GM23338 (cell line): Measurements from ENCODE around the gene NDOR1. TPM values are rescaled to one million over a fixed set of nuclear protein-coding genes. Genes with fewer than 3 reads are reported as not detected.
A peak's percentile ranks its signal among the peaks of the same experiment; 100 is the strongest.

Experiments used
- ATAC-seq: fragments of 200-7000 bp; cut with Tn5 transposase; 3 replicates; pipeline ENCODE4 v1.9.1; 2020
- DNase-seq: peaks from one replicate; pipeline ENCODE4 v3.0.0-alpha.2; 2015; ENCODE audit warnings: low spot score
- H2AFZ ChIP-seq: fragments of 200-600 bp; sonication (generic); 2 replicates; pipeline ENCODE4 v1.8.0; 2016; ENCODE audit warnings: antibody characterized with exemption, mild to moderate bottlenecking, moderate library complexity
- H3F3A ChIP-seq: fragments of 200-600 bp; sonication (generic); replicated peaks from 2 replicates; pipeline ENCODE4 v1.8.0; 2017; ENCODE audit warnings: antibody characterized with exemption, mixed run types, low read depth
- H3K27ac ChIP-seq: fragments of 200-600 bp; sonication (generic); 2 replicates; pipeline ENCODE4 v1.6.1; 2016; ENCODE audit warnings: low read depth
- H3K27me3 ChIP-seq: fragments of 200-600 bp; sonication (generic); 2 replicates; pipeline ENCODE4 v1.8.0; 2016; ENCODE audit warnings: mild to moderate bottlenecking, mixed run types, moderate library complexity; ENCODE audit not compliant: insufficient read depth
- H3K36me3 ChIP-seq: fragments of 200-600 bp; sonication (generic); 2 replicates; pipeline ENCODE4 v1.8.0; 2016; ENCODE audit warnings: mild to moderate bottlenecking; ENCODE audit not compliant: insufficient read depth
- H3K4me1 ChIP-seq: fragments of 200-600 bp; sonication (generic); 2 replicates; pipeline ENCODE4 v1.8.0; 2016; ENCODE audit warnings: mild to moderate bottlenecking, moderate library complexity; ENCODE audit not compliant: insufficient read depth
- H3K4me2 ChIP-seq: fragments of 200-600 bp; sonication (generic); 2 replicates; pipeline ENCODE4 v1.7.1; 2017; ENCODE audit warnings: mixed run types
- H3K4me3 ChIP-seq: fragments of 200-600 bp; sonication (generic); 2 replicates; pipeline ENCODE4 v1.6.1; 2016; ENCODE audit warnings: mixed run types
- H3K79me2 ChIP-seq: fragments of 200-600 bp; sonication (generic); replicated peaks from 2 replicates; pipeline ENCODE4 v1.8.0; 2017; ENCODE audit warnings: mild to moderate bottlenecking; ENCODE audit not compliant: insufficient read depth
- H3K9me2 ChIP-seq: fragments of 200-600 bp; sonication (generic); 2 replicates; pipeline ENCODE4 v1.8.0; 2017; ENCODE audit not compliant: insufficient read depth
- H4K20me1 ChIP-seq: fragments of 200-600 bp; sonication (generic); replicated peaks from 2 replicates; pipeline ENCODE4 v1.8.0; 2017; ENCODE audit warnings: mild to moderate bottlenecking; ENCODE audit not compliant: insufficient read depth
- H3K27ac Mint-ChIP-seq: 2 replicates; pipeline ENCODE4 v1.8.0; 2020; ENCODE audit warnings: inconsistent platforms, mild to moderate bottlenecking, moderate library complexity, mixed read lengths
- H3K27me3 Mint-ChIP-seq: 3 replicates; pipeline ENCODE4 v1.8.0; 2022; ENCODE audit warnings: low read depth, mild to moderate bottlenecking, moderate library complexity, mixed read lengths, inconsistent platforms; ENCODE audit not compliant: insufficient read depth, poor library complexity
- H3K36me3 Mint-ChIP-seq: 3 replicates; pipeline ENCODE4 v1.8.0; 2021; ENCODE audit warnings: low read depth, mild to moderate bottlenecking, inconsistent platforms, moderate library complexity, mixed read lengths
- H3K4me1 Mint-ChIP-seq: 3 replicates; pipeline ENCODE4 v1.8.0; 2020; ENCODE audit warnings: mild to moderate bottlenecking, inconsistent platforms, mixed read lengths
- H3K4me3 Mint-ChIP-seq: 3 replicates; pipeline ENCODE4 v1.8.0; 2021; ENCODE audit warnings: moderate library complexity, mild to moderate bottlenecking, inconsistent platforms, mixed read lengths
- H3K9me3 Mint-ChIP-seq: 3 replicates; pipeline ENCODE4 v1.8.0; 2020; ENCODE audit warnings: moderate library complexity, mild to moderate bottlenecking, inconsistent platforms, mixed read lengths
- CREB1 ChIP-seq: fragments of 250-450 bp; sonication (Bioruptor Pico); IDR thresholded peaks from 2 replicates; pipeline ENCODE4 v1.5.0; 2020; ENCODE audit warnings: low read depth, mild to moderate bottlenecking, moderate library complexity
- CTCF ChIP-seq, 2 experiments: fragments of 200-600 bp in 1 of 2; sonication (generic) in 1 of 2; conservative IDR thresholded peaks; 2 replicates each; pipeline versions ENCODE4 v1.5.1 to v1.6.1; 2016 to 2017; ENCODE audit warnings: antibody characterized with exemption in 2 of 2, low read depth in 2 of 2, mild to moderate bottlenecking in 2 of 2, moderate library complexity in 1 of 2
- ETS1 ChIP-seq: IDR thresholded peaks from 2 replicates; pipeline ENCODE4 v1.6.1; 2016; ENCODE audit warnings: antibody characterized with exemption
- EZH2 ChIP-seq: fragments of 200-600 bp; sonication (generic); IDR thresholded peaks from one replicate; pipeline ENCODE4 v1.8.0; 2017; ENCODE audit warnings: antibody characterized with exemption, mild to moderate bottlenecking, low read depth; ENCODE audit not compliant: unreplicated experiment
- EZH2phosphoT487 ChIP-seq: fragments of 200-600 bp; sonication (generic); IDR thresholded peaks from one replicate; pipeline ENCODE4 v1.8.1; 2018; ENCODE audit warnings: antibody characterized with exemption; ENCODE audit not compliant: unreplicated experiment
- JUNB ChIP-seq: IDR thresholded peaks from one replicate; pipeline ENCODE4 v1.6.1; 2016; ENCODE audit warnings: antibody characterized with exemption; ENCODE audit not compliant: unreplicated experiment
- NANOG ChIP-seq: IDR thresholded peaks from 2 replicates; pipeline ENCODE4 v1.6.1; 2016; ENCODE audit warnings: antibody characterized with exemption, borderline replicate concordance
- POLR2AphosphoS5 ChIP-seq: IDR thresholded peaks from 2 replicates; pipeline ENCODE4 v1.6.1; 2016; ENCODE audit warnings: antibody characterized with exemption, low read depth
- REST ChIP-seq: IDR thresholded peaks from one replicate; pipeline ENCODE4 v1.6.1; 2018; ENCODE audit warnings: antibody characterized with exemption; ENCODE audit not compliant: unreplicated experiment
- STAT1 ChIP-seq: IDR thresholded peaks from one replicate; pipeline ENCODE4 v1.6.1; 2016; ENCODE audit warnings: antibody characterized with exemption; ENCODE audit not compliant: unreplicated experiment
- ZNF114 ChIP-seq: fragments of 250-450 bp; sonication (Bioruptor Pico); IDR thresholded peaks from 2 replicates; pipeline ENCODE4 v1.5.0; 2020; ENCODE audit warnings: mild to moderate bottlenecking, moderate library complexity
- ZNF331 ChIP-seq: fragments of 250-450 bp; sonication (Bioruptor Pico); IDR thresholded peaks from 2 replicates; pipeline ENCODE4 v1.5.0; 2020; ENCODE audit warnings: low read depth, mild to moderate bottlenecking, moderate library complexity
- ZNF462 ChIP-seq: fragments of 250-450 bp; sonication (Bioruptor Pico); IDR thresholded peaks from 2 replicates; pipeline ENCODE4 v1.5.0; 2020; ENCODE audit warnings: mild to moderate bottlenecking, moderate library complexity
- polyA plus RNA-seq: library from polyadenylated mRNA; unstranded; fragments of >200 nt; fragmentation: Nextera tagmentation; extraction: Ambion mirVana; gene quantifications from 2 replicates; pipeline ENCODE4 v1.2.1, GENCODE V29; 2016
- total RNA-seq: library from RNA; depleted of rRNA; stranded (reverse); fragments of >200 nt; shearing (Covaris generic); gene quantifications from 2 replicates; pipeline ENCODE4 v1.2.3, GENCODE V29; 2014

The NDOR1 gene
- total and polyA plus RNA-seq, 2 experiments from 2014 or later: 19.4 to 38.1 TPM

- Histone ChIP-seq H3K27me3 (peaks cover 1% of the 10 kb centered on the region; the same call in 1 of the 2 replicates), H4K20me1 (no peaks in the 10 kb centered on the region), H2AFZ (no peak overlapping the region), H3K9me2 (no peaks in the 10 kb centered on the region), H3K4me2 (peak overlapping the region; percentile 66; the same call in 1 of the 2 replicates), H3K36me3 (no peaks in the 10 kb centered on the region), H3K79me2 (no peaks in the 10 kb centered on the region), H3K4me3 (no peak overlapping the region), H3K27ac (no peak overlapping the region), H3K4me1 (no peaks in the 10 kb centered on the region; the same call in 1 of the 2 replicates), H3F3A (0 out of 2 replicates have a peak, but pooled peaks cover 6% of the 10 kb centered on the region)
- Mint-ChIP-seq H3K27me3 (peaks cover 3% of the 10 kb centered on the region), H3K36me3 (no peaks in the 10 kb centered on the region), H3K9me3 (no peaks in the 10 kb centered on the region), H3K27ac (no peak overlapping the region), H3K4me1 (peaks cover 2% of the 10 kb centered on the region; the same call in 2 of the 3 replicates), H3K4me3 (no peak overlapping the region)
- no peak for ATAC-seq
- TF ChIP-seq CTCF (conservative IDR thresholded peaks at IDR 0.05; ENCODE audit: low read depth in 2 of 2): no peak
- no peak for TF ChIP-seq ETS1
- TF ChIP-seq POLR2AphosphoS5: no peak
- TF ChIP-seq ZNF462 (CRISPR knock-in tag): no peak
- no peak for TF ChIP-seq ZNF114 (CRISPR knock-in tag)
- no peak for TF ChIP-seq JUNB
- no peak for TF ChIP-seq STAT1
- TF ChIP-seq ZNF331: no peak
- TF ChIP-seq REST: no peak
- no peak for TF ChIP-seq EZH2phosphoT487
- no peak for TF ChIP-seq CREB1 (CRISPR knock-in tag)
- TF ChIP-seq EZH2: no peak
- TF ChIP-seq NANOG: no peak
- no peak for DNase-seq
Observed at GRCh38 chr9:137227853-137228505, 22.5 kb downstream of the NDOR1 start.
